ENCODE results near the gene GYPE.
"Not testable (repeated sequence)": the region's sequence is repeated elsewhere in the genome, so short reads cannot be mapped to it uniquely, and the experiment has no call there.

DNA sequence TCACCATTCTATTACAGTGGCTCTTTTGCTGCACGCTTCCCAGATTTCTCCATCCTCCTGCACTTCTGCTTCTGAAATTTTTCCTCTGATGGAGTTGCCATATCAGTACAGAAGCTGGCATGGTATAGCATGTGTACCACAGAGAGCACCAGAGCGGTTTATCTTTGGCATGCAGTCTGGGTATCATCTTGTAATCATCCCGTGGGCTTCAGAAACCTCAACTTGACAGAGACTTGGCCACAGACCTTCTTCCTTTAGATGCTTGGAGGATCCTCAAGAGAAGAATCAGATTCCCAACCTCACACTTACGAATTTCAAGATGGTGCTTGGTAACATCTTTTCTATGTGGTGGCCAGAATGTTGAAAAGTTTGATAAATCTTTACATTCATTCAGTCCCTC, 71.2 kb downstream of the GYPE start:
- TF ChIP-seq, protein P1, sequence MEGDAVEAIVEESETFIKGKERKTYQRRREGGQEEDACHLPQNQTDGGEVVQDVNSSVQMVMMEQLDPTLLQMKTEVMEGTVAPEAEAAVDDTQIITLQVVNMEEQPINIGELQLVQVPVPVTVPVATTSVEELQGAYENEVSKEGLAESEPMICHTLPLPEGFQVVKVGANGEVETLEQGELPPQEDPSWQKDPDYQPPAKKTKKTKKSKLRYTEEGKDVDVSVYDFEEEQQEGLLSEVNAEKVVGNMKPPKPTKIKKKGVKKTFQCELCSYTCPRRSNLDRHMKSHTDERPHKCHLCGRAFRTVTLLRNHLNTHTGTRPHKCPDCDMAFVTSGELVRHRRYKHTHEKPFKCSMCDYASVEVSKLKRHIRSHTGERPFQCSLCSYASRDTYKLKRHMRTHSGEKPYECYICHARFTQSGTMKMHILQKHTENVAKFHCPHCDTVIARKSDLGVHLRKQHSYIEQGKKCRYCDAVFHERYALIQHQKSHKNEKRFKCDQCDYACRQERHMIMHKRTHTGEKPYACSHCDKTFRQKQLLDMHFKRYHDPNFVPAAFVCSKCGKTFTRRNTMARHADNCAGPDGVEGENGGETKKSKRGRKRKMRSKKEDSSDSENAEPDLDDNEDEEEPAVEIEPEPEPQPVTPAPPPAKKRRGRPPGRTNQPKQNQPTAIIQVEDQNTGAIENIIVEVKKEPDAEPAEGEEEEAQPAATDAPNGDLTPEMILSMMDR (IDR thresholded peaks at IDR 0.05; ENCODE audit: insufficient read depth, low read depth, low read length) = not testable (repeated sequence)
- TF ChIP-seq EZH2 (IDR thresholded peaks at IDR 0.05; ENCODE audit: insufficient read depth, low read length) = not testable (repeated sequence)

Measured in astrocyte (in vitro differentiated cells and primary cell).